Thyroid gland (tissue), 4 donors: ENCODE results near the gene SLC25A18. TPM values are rescaled to one million over a fixed set of nuclear protein-coding genes. Genes with fewer than 3 reads are reported as not detected.

Source experiments
- DNase-seq, 2 donors: peaks; one replicate each; pipeline ENCODE4 v3.0.0-alpha.2; 2019
- H3K27ac ChIP-seq, 3 donors: fragments of 200-600 bp; sonication (generic); 1 replicate in 2 of 3; 2 replicates in 1 of 3; pipeline ENCODE4 v1.5.1; 2016 to 2019; ENCODE audit warnings: mild to moderate bottlenecking in 1 of 3, moderate library complexity in 1 of 3
- H3K27me3 ChIP-seq: fragments of 200-600 bp; sonication (generic); one replicate; pipeline ENCODE4 v1.5.1; 2019
- H3K36me3 ChIP-seq, 2 donors: fragments of 200-600 bp; sonication (generic); one replicate each; pipeline ENCODE4 v1.5.1; 2016 to 2019
- H3K4me1 ChIP-seq, 2 donors: fragments of 200-600 bp; sonication (generic); one replicate each; pipeline ENCODE4 v1.5.1; 2017 to 2019
- H3K4me3 ChIP-seq, 3 donors: fragments of 200-600 bp; sonication (generic); replicated peaks in 1 of 3; 1 replicate in 2 of 3; 2 replicates in 1 of 3; pipeline ENCODE4 v1.5.1; 2016; ENCODE audit warnings: mild to moderate bottlenecking in 1 of 3
- H3K9me3 ChIP-seq: fragments of 200-600 bp; sonication (generic); one replicate; pipeline ENCODE4 v1.5.1; 2017
- POLR2A ChIP-seq, 2 donors: fragments of 450-650 bp; IDR thresholded peaks; one replicate each; pipeline ENCODE4 v1.6.1; 2017; ENCODE audit warnings: antibody characterized with exemption in 2 of 2, mild to moderate bottlenecking in 2 of 2, moderate library complexity in 1 of 2
- WGBS, 2 donors: methylation state at CpG; one replicate each; pipeline ENCODE4 v1.1.5; 2017; 5-methylcytosine and 5-hydroxymethylcytosine counted together
- intact Hi-C: fragments of 100-400 bp; cut with DNase I; formaldehyde crosslinking; loops from one replicate; pipeline ENCODE4 v1.15.1; 2023
- total RNA-seq, 4 donors: library from RNA; depleted of rRNA; stranded (reverse); fragments of >200 nt; gene quantifications; one replicate each; pipeline ENCODE4 v1.2.3, GENCODE V29; 2016
- TF ChIP-seq, protein P1 (sequence below), 6 experiments: fragments of 200-600 bp in 3 of 6; fragments of 450-650 bp in 3 of 6; sonication (generic) in 3 of 6; IDR thresholded peaks; one replicate each; pipeline ENCODE4 v1.5.1; 2016 to 2019; ENCODE audit warnings: antibody characterized with exemption in 6 of 6, mild to moderate bottlenecking in 2 of 6, inconsistent platforms in 1 of 6, moderate library complexity in 1 of 6

Gene SLC25A18
- total RNA-seq, 4 donors from 2014 or later: 0.29 to 1.7 (median 0.84) TPM

DNA sequence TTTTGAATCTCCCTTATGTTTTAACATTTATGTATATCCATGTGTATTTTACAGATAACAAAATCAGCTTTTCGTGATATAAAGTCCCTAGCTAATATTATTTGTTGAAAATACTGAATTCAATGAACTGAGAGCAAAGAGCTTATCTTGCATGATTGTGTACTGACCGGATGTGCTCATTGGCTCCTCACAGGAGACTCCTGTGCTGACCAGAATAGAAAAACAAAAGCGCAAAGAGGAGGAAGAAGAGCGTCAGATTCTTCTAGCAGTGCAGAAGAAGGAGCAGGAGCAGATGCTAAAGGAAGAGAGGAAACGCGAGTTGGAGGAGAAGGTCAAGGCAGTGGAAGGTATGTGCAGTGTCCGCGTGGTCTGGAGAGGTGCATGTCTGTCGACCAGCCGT lies 39.4 kb upstream of the SLC25A18 start:
- no peak for DNase-seq
- H3K27ac ChIP-seq: no peak overlapping the region
- WGBS, 2 donors: 80 to 90% methylated on average over 10 of the region's 10 CpGs
- TF ChIP-seq POLR2A (IDR thresholded peaks at IDR 0.05): no peak
- TF ChIP-seq, protein P1, sequence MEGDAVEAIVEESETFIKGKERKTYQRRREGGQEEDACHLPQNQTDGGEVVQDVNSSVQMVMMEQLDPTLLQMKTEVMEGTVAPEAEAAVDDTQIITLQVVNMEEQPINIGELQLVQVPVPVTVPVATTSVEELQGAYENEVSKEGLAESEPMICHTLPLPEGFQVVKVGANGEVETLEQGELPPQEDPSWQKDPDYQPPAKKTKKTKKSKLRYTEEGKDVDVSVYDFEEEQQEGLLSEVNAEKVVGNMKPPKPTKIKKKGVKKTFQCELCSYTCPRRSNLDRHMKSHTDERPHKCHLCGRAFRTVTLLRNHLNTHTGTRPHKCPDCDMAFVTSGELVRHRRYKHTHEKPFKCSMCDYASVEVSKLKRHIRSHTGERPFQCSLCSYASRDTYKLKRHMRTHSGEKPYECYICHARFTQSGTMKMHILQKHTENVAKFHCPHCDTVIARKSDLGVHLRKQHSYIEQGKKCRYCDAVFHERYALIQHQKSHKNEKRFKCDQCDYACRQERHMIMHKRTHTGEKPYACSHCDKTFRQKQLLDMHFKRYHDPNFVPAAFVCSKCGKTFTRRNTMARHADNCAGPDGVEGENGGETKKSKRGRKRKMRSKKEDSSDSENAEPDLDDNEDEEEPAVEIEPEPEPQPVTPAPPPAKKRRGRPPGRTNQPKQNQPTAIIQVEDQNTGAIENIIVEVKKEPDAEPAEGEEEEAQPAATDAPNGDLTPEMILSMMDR (IDR thresholded peaks at IDR 0.05): no peak
- intact Hi-C loops: no loop called here
- H3K4me3 ChIP-seq: no peak overlapping the region
- no peaks in the 10 kb centered on the region for H3K9me3 ChIP-seq
- H3K4me1 ChIP-seq: no peaks in the 10 kb centered on the region
- H3K36me3 ChIP-seq: no peaks in the 10 kb centered on the region
- no peaks in the 10 kb centered on the region for H3K27me3 ChIP-seq

DNA sequence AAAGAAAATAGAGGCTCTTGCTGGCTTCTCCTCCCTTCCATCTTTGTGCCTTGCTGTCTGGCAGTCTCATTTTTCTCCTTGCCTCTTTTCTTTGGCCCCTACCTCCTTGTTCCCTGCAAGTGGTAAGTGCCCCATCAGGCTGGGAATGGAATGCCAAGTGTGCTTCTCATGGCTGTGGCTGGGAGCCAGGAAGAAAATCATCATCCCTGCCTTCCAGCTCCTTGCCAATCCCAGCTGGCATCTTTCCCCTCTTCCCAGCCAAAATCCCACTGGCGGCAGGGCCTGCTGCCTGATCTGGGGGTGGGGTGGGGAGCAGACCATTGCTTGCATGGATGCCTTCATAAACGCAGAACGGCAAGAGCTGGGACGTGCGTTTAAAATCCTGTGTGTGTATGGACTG lies 27.0 kb upstream of the SLC25A18 start:
- intact Hi-C loops: no loop called here
- peaks cover 8 to 10% of the 10 kb centered on the region in 2 donors for H3K4me1 ChIP-seq
- H3K36me3 ChIP-seq: no peaks in the 10 kb centered on the region
- no peaks in the 10 kb centered on the region for H3K27me3 ChIP-seq
- WGBS, 2 donors: 18 to 31% methylated on average over 5 of the region's 5 CpGs
- peak; percentile 75 to 82 for DNase-seq
- H3K27ac ChIP-seq: no peak overlapping the region
- TF ChIP-seq, protein P1 (IDR thresholded peaks at IDR 0.05): no peak
- no peak for TF ChIP-seq POLR2A (IDR thresholded peaks at IDR 0.05)
- no peaks in the 10 kb centered on the region for H3K9me3 ChIP-seq
- H3K4me3 ChIP-seq: no peak overlapping the region

DNA sequence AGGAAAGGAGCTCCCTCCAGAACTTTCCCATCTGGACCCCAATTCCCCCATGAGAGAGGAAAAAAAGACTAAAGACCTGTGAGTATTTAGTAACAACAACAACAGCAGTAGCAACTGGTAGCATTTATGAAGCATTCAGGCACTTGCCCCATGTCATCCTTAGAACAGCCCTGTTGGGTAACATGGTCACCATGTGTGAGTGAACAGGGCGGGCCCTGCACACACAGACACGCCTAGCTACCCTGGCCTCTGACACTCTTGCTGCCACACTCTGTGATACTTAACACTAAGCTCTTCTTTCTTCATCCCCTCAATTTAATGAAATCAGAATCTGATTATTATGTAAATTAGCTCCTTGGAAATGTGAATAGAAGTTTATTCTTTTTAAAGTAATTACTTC lies 26.1 kb upstream of the SLC25A18 start:
- no peak overlapping the region for H3K27ac ChIP-seq
- intact Hi-C loops: no loop called here
- no peaks in the 10 kb centered on the region for H3K27me3 ChIP-seq
- H3K4me3 ChIP-seq: no peak overlapping the region
- no peaks in the 10 kb centered on the region for H3K9me3 ChIP-seq
- no peak for DNase-seq
- no peaks in the 10 kb centered on the region for H3K36me3 ChIP-seq
- WGBS, 2 donors: 98 to 100% methylated on average over 2 of the region's 2 CpGs
- H3K4me1 ChIP-seq: peaks cover 8 to 10% of the 10 kb centered on the region in 2 donors
- TF ChIP-seq, protein P1 (IDR thresholded peaks at IDR 0.05): no peak
- TF ChIP-seq POLR2A (IDR thresholded peaks at IDR 0.05): no peak

DNA sequence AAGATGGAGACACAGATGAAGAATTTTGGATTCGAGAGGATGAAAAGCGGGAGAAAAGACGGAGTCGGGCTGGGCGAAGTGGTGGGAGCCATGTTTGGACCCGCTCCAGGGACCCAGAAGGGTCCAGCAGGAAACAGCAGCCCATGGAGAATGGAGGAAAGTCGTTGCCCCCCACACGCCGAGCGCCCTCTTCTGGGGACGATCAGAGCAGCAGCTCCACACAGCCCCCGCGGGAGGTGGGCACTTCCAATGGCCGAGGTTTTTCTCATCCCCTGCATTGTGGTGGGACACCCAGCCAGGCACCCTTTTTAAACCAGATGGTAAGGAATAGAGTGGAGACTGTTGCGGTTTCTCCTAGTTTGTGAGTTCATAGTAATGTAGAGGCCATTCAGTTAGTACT lies 22.8 kb upstream of the SLC25A18 start:
- Histone ChIP-seq H3K27me3 (no peaks in the 10 kb centered on the region), H3K4me3 (no peak overlapping the region), H3K27ac (no peak overlapping the region), H3K9me3 (no peaks in the 10 kb centered on the region), H3K36me3 (no peaks in the 10 kb centered on the region), H3K4me1 (peaks cover 8 to 10% of the 10 kb centered on the region in 2 donors)
- intact Hi-C loops: no loop called here
- DNase-seq: no peak
- 88 to 94% methylated on average over 15 of the region's 15 CpGs for WGBS, 2 donors
- no peak for TF ChIP-seq POLR2A (IDR thresholded peaks at IDR 0.05)
- TF ChIP-seq, protein P1 (IDR thresholded peaks at IDR 0.05): no peak

DNA sequence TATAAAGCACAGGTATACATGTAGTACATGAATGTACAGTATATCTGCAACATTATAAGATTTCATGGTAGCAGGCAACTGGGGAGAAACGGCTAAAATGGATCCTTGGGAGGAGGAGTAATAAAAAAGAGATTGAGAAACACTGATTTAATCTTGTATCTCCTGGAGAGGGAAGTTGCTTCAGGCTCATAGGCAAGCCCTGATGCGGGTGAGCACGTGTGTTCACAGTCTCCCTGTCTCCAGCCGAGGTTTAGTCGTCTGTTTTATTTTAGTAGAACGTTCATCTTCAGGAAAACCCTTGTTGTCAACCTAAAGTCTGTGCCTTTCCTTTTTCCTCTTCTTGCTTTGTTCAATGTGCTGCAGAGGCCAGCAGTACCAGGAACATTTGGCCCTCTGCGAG lies 21.8 kb upstream of the SLC25A18 start:
- Histone ChIP-seq H3K4me1 (peaks cover under 1 to 2% of the 10 kb centered on the region in 2 donors), H3K27ac (no peak overlapping the region), H3K36me3 (no peaks in the 10 kb centered on the region), H3K27me3 (no peaks in the 10 kb centered on the region), H3K9me3 (no peaks in the 10 kb centered on the region), H3K4me3 (no peak overlapping the region)
- TF ChIP-seq POLR2A (IDR thresholded peaks at IDR 0.05): no peak
- intact Hi-C loops: no loop called here
- DNase-seq: no peak
- 80 to 92% methylated on average over 7 of the region's 7 CpGs for WGBS, 2 donors

DNA sequence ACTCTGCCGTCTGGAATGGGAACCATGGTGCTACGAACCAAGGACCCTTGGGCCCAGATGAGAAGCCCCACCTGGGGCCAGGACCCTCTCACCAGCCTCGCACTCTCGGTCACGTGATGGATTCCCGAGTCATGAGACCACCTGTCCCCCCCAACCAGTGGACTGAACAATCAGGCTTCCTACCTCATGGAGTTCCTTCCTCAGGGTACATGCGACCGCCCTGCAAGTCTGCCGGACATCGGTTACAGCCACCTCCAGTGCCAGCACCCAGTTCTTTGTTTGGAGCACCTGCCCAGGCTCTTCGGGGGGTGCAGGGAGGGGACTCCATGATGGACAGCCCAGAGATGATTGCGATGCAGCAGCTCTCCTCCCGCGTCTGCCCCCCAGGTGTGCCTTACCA lies 20.8 kb upstream of the SLC25A18 start:
- Histone ChIP-seq H3K36me3 (no peaks in the 10 kb centered on the region), H3K4me3 (no peak overlapping the region), H3K27me3 (no peaks in the 10 kb centered on the region), H3K4me1 (no peaks in the 10 kb centered on the region), H3K27ac (no peak overlapping the region), H3K9me3 (no peaks in the 10 kb centered on the region)
- intact Hi-C loops: no loop called here
- no peak for TF ChIP-seq POLR2A (IDR thresholded peaks at IDR 0.05)
- TF ChIP-seq, protein P1 (IDR thresholded peaks at IDR 0.05): no peak
- WGBS, 2 donors: 98% methylated on average over 10 to 12 of the region's 14 CpGs
- no peak for DNase-seq
